GM23248 (cell line): ENCODE data around the gene LMF1.

ENCODE experiments used
- EZH2 ChIP-seq: fragments of 200-600 bp; sonication (generic); IDR thresholded peaks from 2 replicates; pipeline ENCODE4 v1.6.1; 2018; ENCODE audit warnings: antibody characterized with exemption, mild to moderate bottlenecking; ENCODE audit not compliant: insufficient read depth, poor library complexity, severe bottlenecking
- EZH2phosphoT487 ChIP-seq: fragments of 200-600 bp; sonication (generic); IDR thresholded peaks from 2 replicates; pipeline ENCODE4 v1.6.1; 2018; ENCODE audit warnings: antibody characterized with exemption, moderate library complexity, mild to moderate bottlenecking, low read depth; ENCODE audit not compliant: insufficient read depth

- TF ChIP-seq EZH2phosphoT487 = no peak
- no peak for TF ChIP-seq EZH2
Observed at GRCh38 chr16:962366-962765, 8.4 kb downstream of the LMF1 start.
